ENCODE results near the gene USP31. TPM values are rescaled to one million over a fixed set of nuclear protein-coding genes. Genes with fewer than 3 reads are reported as not detected.
A peak's percentile ranks its signal among the peaks of the same experiment; 100 is the strongest.

USP31 gene
- total and polyA plus RNA-seq, 2 of the 13 experiments (the other 11 are each of a cell fraction or from before 2014, with no cell fraction given): 22.5 to 23.3 TPM

DNA sequence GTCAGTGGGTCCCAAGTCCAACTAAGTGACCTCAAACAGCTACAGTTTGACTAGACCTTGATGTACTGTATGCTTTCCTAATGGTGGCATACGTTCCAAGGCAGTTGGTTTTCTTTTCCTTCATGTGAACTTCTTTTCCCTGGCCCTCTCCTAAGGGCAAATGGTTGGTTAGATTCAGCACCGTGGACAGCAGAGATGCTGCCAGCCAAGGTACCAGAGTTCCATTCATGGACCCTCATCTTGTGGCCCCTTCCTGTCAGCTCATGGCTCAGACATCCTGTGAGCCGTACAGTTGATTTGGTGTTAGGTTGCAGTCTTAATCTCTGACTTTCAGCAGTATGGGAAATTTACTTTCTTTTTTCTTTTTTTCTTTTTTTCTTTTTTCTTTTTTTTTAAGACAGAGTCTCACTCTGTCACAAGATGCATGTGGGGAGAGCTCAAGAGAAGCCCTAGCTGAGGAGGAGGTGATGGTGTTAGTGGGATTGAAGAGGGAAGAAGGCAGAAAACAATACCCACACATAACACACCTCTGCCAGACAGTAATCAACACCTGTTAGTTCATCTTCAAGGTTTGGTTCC, 122.4 kb downstream of the USP31 start (continued):
- TF ChIP-seq PRMT3 (CRISPR knock-in tag; IDR thresholded peaks at IDR 0.05; ENCODE audit: borderline replicate concordance, low read depth) (0 out of 2 replicates have a peak, but pooled peaks have one; percentile 34), ISL2 (CRISPR knock-in tag; IDR thresholded peaks at IDR 0.05) (peak; percentile 56; the same call in 1 of the 2 replicates), ZNF512 (CRISPR knock-in tag; IDR thresholded peaks at IDR 0.05) (no peak), CSRNP1 (CRISPR knock-in tag; IDR thresholded peaks at IDR 0.05) (no peak), ZNF7 (CRISPR knock-in tag; IDR thresholded peaks at IDR 0.05) (peak; percentile 57; the same call in 1 of the 2 replicates), PAF1 (CRISPR knock-in tag; IDR thresholded peaks at IDR 0.05) (no peak), ZNF766 (CRISPR knock-in tag; IDR thresholded peaks at IDR 0.05; ENCODE audit: borderline replicate concordance) (peak; percentile 62; the same call in 1 of the 2 replicates), SPEN (CRISPR knock-in tag; IDR thresholded peaks at IDR 0.05; ENCODE audit: low read depth) (no peak), ATF2 (CRISPR knock-in tag; IDR thresholded peaks at IDR 0.05) (peak; percentile 68; the same call in 1 of the 2 replicates), ADNP (CRISPR knock-in tag; IDR thresholded peaks at IDR 0.05) (no peak), ZNF572 (CRISPR knock-in tag; IDR thresholded peaks at IDR 0.05) (no peak), ZMAT3 (CRISPR knock-in tag; conservative IDR thresholded peaks at IDR 0.05) (no peak), ZNF335 (CRISPR knock-in tag; IDR thresholded peaks at IDR 0.05) (peak; percentile 83), PTBP1 (IDR thresholded peaks at IDR 0.05; ENCODE audit: low read depth, low read length, poor library complexity, severe bottlenecking) (no peak), KMT2A (CRISPR knock-in tag; IDR thresholded peaks at IDR 0.05) (peak; percentile 56; the same call in 1 of the 2 replicates), CHD4 (IDR thresholded peaks at IDR 0.05; ENCODE audit: borderline replicate concordance, low read length) (no peak)
- TF ChIP-seq, protein P1, sequence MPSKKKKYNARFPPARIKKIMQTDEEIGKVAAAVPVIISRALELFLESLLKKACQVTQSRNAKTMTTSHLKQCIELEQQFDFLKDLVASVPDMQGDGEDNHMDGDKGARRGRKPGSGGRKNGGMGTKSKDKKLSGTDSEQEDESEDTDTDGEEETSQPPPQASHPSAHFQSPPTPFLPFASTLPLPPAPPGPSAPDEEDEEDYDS (CRISPR knock-in tag; IDR thresholded peaks at IDR 0.05): peak; percentile 60; the same call in 1 of the 2 replicates
- TF ChIP-seq, protein P2, sequence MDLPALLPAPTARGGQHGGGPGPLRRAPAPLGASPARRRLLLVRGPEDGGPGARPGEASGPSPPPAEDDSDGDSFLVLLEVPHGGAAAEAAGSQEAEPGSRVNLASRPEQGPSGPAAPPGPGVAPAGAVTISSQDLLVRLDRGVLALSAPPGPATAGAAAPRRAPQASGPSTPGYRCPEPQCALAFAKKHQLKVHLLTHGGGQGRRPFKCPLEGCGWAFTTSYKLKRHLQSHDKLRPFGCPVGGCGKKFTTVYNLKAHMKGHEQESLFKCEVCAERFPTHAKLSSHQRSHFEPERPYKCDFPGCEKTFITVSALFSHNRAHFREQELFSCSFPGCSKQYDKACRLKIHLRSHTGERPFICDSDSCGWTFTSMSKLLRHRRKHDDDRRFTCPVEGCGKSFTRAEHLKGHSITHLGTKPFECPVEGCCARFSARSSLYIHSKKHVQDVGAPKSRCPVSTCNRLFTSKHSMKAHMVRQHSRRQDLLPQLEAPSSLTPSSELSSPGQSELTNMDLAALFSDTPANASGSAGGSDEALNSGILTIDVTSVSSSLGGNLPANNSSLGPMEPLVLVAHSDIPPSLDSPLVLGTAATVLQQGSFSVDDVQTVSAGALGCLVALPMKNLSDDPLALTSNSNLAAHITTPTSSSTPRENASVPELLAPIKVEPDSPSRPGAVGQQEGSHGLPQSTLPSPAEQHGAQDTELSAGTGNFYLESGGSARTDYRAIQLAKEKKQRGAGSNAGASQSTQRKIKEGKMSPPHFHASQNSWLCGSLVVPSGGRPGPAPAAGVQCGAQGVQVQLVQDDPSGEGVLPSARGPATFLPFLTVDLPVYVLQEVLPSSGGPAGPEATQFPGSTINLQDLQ (CRISPR knock-in tag; IDR thresholded peaks at IDR 0.05): no peak
- TF ChIP-seq, protein P3, sequence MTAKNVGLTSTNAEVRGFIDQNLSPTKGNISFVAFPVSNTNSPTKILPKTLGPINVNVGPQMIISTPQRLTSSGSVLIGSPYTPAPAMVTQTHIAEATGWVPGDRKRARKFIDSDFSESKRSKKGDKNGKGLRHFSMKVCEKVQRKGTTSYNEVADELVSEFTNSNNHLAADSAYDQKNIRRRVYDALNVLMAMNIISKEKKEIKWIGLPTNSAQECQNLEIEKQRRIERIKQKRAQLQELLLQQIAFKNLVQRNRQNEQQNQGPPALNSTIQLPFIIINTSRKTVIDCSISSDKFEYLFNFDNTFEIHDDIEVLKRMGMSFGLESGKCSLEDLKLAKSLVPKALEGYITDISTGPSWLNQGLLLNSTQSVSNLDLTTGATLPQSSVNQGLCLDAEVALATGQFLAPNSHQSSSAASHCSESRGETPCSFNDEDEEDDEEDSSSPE (CRISPR knock-in tag; IDR thresholded peaks at IDR 0.05): no peak

Measured in HepG2 (cell line).